Measurements from ENCODE around the gene PCGF5. TPM values are rescaled to one million over a fixed set of nuclear protein-coding genes. Genes with fewer than 3 reads are reported as not detected.
"Not testable (repeated sequence)": the region's sequence is repeated elsewhere in the genome, so short reads cannot be mapped to it uniquely, and the experiment has no call there.

The PCGF5 gene
- total RNA-seq, 1 experiment from 2014 or later, result 49.5 TPM

- DNase-seq (ENCODE audit: extremely low read depth, low read depth), result no peak
Measured at GRCh38 chr10:91208642-91209041, 11.8 kb upstream of the PCGF5 start.

- DNase-seq (ENCODE audit: extremely low read depth, low read depth), result no peak
Measured at GRCh38 chr10:91210014-91210413, 10.4 kb upstream of the PCGF5 start.

- no peak for DNase-seq (ENCODE audit: extremely low read depth, low read depth)
Measured at GRCh38 chr10:91210435-91210834, 10.0 kb upstream of the PCGF5 start.

- DNase-seq (ENCODE audit: extremely low read depth, low read depth), result no peak
Measured at GRCh38 chr10:91211675-91212074, 8.8 kb upstream of the PCGF5 start.

- DNase-seq (ENCODE audit: extremely low read depth, low read depth), result no peak
Measured at GRCh38 chr10:91214911-91215310, 5.6 kb upstream of the PCGF5 start.

- no peak for DNase-seq (ENCODE audit: extremely low read depth, low read depth)
Measured at GRCh38 chr10:91215384-91215783, 5.1 kb upstream of the PCGF5 start.

- DNase-seq (ENCODE audit: extremely low read depth, low read depth), result no peak
Measured at GRCh38 chr10:91219371-91220193, 881 bp upstream of the PCGF5 start.

GRCh38 chr10:91220954-91221675, 652 bp downstream of the PCGF5 start:
- peak; percentile 12 for DNase-seq (ENCODE audit: extremely low read depth, low read depth)

GRCh38 chr10:91226093-91226492, 5.6 kb downstream of the PCGF5 start:
- DNase-seq (ENCODE audit: extremely low read depth, low read depth), result no peak

GRCh38 chr10:91227576-91227975, 7.1 kb downstream of the PCGF5 start:
- DNase-seq (ENCODE audit: extremely low read depth, low read depth), result no peak

GRCh38 chr10:91229683-91230082, 9.2 kb downstream of the PCGF5 start:
- no peak for DNase-seq (ENCODE audit: extremely low read depth, low read depth)

- no peak for DNase-seq (ENCODE audit: extremely low read depth, low read depth)
Measured at GRCh38 chr10:91238191-91238590, 17.7 kb downstream of the PCGF5 start.

GRCh38 chr10:91239789-91240188, 19.3 kb downstream of the PCGF5 start:
- no peak for DNase-seq (ENCODE audit: extremely low read depth, low read depth)

GRCh38 chr10:91242940-91243339, 22.5 kb downstream of the PCGF5 start:
- DNase-seq (ENCODE audit: extremely low read depth, low read depth), result no peak

- DNase-seq (ENCODE audit: extremely low read depth, low read depth), result no peak
Measured at GRCh38 chr10:91247360-91248111, 27.1 kb downstream of the PCGF5 start.

GRCh38 chr10:91249700-91250099, 29.2 kb downstream of the PCGF5 start:
- no peak for DNase-seq (ENCODE audit: extremely low read depth, low read depth)

GRCh38 chr10:91250341-91250740, 29.9 kb downstream of the PCGF5 start:
- no peak for DNase-seq (ENCODE audit: extremely low read depth, low read depth)

- peak; percentile 76 for DNase-seq (ENCODE audit: extremely low read depth, low read depth)
Measured at GRCh38 chr10:91251430-91252056, 31.1 kb downstream of the PCGF5 start.

- no peak for DNase-seq (ENCODE audit: extremely low read depth, low read depth)
Measured at GRCh38 chr10:91253300-91253699, 32.8 kb downstream of the PCGF5 start.

- DNase-seq (ENCODE audit: extremely low read depth, low read depth), result no peak
Measured at GRCh38 chr10:91257310-91257709, 36.8 kb downstream of the PCGF5 start.

- DNase-seq (ENCODE audit: extremely low read depth, low read depth), result not testable (repeated sequence)
Measured at GRCh38 chr10:91260417-91260816, 40.0 kb downstream of the PCGF5 start.
